COLO668 (cell line): ENCODE data around the gene INPP5D.

Source experiments
- DNase-seq: peaks from one replicate; lab custom pipeline; 2025; ENCODE audit not compliant: unreplicated experiment; lab: John Stamatoyannopoulos, UW

INPP5D gene

GRCh38 chr2:233075141-233075965, 15.2 kb downstream of the INPP5D start:
- DNase-seq: no peak

GRCh38 chr2:233075966-233076339, 15.8 kb downstream of the INPP5D start:
- no peak for DNase-seq

DNA sequence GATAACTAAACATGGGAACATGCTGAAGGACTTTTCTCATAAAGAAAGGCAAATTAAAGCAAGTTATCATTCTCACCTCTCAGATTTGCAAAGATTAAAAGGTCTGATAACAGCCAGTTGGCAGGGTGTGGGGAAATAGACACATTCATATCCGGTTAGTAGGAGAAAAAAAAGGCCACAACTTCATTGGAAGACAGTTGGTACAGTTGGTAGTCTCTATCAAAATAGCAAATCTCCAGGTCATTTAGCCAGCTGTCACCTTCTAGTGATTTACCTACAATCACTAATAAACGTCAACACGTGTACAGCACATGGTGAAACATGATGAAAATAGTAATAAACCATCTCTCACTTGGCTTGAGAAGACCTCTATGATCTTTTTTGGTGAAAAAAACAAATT, 16.6 kb downstream of the INPP5D start:
- no peak for DNase-seq

DNA sequence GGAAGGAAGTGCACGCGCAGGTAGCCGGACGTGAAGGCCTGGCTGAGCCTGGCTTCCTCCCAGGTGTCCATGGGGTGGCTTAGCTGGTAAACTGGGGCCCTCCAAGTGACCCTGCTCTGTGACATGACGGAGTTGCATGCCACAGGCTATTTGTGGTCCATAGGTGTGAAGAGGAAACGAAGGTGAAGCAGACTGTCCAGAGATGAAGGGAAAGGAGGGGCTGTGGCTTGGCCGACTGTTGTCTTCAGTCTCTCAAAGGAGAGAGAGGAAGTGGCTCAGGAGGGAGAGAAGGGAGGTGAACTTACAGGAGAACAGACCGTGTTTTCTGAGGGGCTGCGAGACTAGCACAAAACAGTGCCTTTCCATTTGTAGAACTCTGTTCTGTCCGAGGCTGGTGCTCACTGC, 19.3 kb downstream of the INPP5D start:
- no peak for DNase-seq

DNA sequence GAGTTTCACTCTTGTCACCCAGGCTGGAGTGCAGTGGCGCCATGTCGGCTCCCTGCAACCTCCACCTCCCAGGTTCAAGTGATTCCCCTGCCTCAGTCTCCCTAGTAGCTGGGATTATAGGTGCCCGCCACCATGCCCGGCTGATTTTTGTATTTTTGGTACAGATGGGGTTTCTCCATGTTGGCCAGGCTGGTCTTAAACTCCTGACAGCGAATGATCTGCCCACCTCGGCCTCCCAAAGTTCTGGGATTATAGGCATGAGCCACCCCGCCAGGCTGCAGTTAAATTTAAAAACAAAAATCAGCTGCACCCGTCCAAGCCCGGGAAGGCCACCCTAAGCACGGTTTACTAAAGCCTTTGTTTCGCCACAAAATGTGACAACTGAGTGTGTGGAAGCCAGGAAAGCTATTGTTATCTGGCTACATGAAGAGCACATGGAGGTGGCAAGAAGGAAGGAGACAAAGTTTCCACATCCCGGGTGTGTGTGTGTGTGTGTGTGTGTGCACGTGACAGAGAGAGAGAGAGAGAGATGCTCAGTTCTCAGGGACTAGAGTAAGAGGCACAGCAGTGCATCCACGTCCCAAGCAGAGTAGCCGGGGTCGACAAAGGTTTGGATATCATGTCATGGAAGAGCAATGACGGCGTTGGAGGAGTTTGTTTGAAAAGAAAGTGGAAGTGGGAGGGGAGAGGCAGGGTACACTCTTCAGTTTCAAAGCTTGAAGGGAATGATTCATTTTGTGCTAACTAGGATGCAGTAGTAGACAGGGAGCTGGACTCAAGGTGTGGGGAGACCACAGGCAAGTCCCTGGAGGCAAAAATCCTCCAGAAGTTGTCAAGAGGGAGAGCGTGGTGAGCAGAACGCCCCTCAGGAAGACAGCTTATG, 20.1 kb downstream of the INPP5D start:
- DNase-seq: no peak

GRCh38 chr2:233080836-233081229, 20.7 kb downstream of the INPP5D start:
- DNase-seq: no peak

GRCh38 chr2:233081232-233081730, 21.1 kb downstream of the INPP5D start:
- no peak for DNase-seq

DNA sequence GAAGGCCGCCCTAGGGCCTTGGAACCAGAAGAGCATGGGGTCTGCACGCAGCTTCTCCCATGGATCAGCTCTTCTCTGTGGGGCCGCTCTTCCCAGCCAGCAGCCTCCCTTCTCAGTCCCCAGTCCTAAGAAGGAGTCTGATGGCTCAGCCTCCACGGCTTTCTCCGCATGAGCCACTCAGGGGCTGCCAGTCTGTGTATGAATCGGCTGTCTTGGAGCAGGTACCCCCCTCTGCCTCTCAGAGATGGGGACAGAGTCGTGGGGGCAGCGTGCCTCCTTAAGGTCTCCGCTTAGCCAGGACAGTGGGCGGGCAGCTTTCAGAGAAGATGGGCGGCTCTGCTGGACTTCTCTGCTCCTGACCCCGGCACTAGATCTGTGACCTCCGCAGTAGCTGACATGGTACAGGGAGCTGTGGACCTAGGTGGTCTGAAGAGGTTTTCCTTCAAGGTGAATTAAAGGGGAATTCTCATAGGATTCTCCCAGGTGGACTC, 21.6 kb downstream of the INPP5D start:
- no peak for DNase-seq

DNA sequence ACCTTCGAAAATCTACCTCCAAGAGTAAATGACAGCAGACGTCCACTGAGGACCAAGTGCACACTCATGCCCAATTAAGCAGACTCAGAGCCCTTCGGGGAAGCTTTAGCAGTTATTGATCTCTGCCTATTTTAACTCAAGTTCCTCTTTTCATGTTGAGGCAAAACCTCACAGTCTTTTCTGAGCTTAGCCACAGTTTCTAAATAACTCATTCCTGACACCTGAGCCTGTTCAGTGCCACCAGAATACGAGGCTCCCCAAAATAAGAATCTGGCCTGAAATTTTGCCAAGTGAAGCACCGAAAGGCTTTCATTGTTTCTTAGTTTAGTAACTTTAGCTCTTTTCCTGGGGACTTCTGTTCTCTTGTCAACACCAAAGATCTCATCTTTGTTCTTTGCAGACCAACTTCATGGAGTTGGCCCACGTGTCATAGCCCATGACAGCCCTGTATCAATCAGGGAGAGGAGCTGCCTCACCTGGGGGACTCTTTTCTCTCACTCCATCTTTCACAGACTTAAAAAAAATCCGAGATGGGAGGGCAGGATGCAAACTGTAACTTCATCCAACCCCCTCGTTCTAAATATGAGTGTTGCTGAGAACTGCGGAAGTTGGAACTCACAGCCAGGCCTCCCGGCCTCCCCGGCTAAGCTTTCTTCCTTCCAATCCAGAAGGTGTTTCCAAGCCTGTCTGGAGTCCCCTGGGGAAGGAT, 22.2 kb downstream of the INPP5D start:
- no peak for DNase-seq

- DNase-seq: no peak
Measured at GRCh38 chr2:233082931-233083755, 23.0 kb downstream of the INPP5D start.

- no peak for DNase-seq
Measured at GRCh38 chr2:233083782-233084181, 23.6 kb downstream of the INPP5D start.

GRCh38 chr2:233084488-233084887, 24.3 kb downstream of the INPP5D start:
- no peak for DNase-seq

DNA sequence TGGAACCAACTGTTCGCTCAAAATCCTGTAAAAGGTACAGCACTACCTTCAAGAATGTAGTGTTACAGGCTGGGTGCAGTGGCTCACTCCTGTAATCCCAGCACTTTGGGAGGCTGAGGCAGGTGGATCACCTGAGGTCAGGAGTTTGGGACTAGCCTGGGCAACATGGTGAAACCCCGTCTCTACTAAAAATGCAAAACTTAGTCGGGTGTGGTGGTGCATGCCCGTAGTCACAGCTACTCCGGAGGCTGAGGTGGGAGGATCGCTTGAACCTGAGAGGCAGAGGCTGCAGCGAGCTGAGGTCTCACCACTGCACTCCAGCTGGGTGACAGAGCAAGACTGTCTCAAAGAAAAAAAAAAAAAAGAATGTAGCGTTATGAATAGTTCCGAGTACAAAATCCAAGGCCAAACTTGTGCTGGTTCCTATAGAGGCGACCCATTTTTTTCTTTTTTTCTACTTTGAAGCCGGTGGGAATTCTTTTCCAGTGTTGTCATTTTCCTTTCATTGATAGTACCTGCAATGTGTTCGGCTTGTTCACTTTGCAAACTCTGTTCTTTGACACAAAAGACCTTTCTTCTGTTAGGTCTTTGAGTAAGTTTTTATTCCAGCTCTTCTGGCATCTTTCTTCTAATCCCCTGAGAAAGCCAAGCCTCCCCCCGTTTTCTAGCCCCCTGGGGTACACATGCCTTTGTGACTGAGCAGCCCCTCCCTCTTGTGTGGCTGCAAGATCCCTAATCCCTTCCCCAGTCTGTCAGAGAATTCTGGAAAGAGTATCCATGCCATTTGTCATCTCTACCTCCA, 25.1 kb downstream of the INPP5D start:
- DNase-seq: no peak

DNA sequence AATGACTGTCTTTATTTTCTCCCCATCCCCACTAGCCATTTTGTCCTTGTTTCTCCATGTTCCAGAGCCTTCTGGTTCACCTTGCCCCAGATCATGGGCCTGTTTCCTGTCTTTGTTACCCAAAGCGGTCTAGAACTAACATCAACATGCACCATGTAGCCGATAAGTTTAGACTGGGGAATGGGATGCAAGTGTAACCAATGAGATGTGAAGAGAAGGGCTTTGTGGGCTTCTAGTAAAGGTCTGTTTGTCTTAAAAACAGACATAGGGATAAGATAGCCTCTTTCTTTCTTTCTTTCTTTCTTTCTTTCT, 25.7 kb downstream of the INPP5D start:
- DNase-seq: no peak

DNA sequence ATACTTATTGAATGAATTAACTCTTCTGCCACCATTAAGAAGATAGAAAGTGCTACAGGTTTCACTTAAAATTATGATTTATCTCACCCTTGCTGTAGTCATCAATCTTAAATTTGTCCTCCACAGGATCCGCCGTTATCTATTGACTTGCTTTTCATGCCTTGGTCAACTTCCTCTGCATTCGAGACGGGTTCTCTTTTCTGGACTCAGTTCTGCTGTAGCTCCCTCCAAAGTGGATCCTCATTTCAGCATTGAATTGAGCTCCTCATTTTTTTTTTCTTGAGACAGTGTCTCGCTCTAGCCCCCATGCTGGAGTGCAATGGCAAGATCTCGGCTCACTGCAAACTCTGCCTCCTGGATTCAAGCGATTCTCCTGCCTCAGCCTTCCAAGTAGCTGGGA, 27.6 kb downstream of the INPP5D start:
- no peak for DNase-seq

DNA sequence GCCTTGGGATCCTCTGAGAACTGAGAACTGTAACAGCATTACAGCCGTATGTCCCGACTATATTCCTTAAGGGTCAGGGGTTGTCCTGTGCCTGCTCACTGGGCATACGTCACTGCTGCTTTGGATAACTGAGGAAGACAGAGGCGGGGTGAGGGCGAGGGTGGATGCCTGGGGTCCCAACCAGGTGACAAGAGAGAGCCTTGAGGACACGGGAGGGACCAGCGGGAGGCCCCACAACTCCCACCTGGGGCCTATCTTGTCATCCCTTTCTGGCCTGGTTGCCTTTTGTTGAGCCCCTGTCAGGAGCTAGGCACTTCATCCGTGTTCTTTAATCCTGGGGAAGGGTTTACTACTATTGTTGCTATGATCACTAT, 28.8 kb downstream of the INPP5D start:
- no peak for DNase-seq

DNA sequence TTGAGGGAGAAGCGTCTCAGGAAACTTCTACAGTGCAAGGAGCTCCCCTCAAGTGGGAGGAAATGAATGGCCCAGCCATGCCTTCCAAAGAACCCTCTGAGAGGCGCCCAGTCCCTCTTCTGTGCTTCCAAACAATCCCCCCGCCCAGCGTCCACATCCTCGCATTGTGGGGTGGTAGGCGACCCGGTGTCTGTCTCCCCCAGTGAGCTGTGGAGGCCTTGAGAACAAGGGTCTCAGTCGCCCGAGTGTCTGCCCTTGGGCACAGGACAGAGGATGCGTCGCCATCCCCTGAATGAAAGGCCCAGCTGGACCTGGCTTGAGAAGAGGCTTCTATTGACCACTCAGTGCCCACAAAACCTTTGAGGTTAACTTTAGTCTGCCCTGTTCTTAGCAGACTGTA, 29.7 kb downstream of the INPP5D start:
- DNase-seq: no peak

DNA sequence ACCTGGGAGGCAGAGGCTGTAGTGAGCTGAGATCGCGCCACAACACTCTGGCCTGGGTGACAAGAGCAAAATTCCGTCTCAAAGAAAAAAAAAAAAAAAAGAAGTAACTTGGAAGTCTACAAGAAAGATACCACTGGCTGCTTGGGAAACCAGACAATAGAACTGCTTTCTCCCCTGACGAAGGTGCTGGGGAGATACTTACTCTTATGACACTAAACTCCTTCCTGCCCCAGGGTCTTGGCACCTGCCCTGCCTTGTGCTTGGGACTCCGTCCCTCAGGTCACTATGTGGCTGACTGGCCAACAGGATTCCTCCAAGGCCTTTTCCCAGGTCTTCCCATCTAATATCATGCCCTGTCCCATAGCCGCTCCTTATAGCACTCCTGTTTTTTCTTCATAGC, 30.7 kb downstream of the INPP5D start:
- DNase-seq: no peak

- no peak for DNase-seq
Measured at GRCh38 chr2:233091595-233092375, 31.6 kb downstream of the INPP5D start.
